ENCODE data around the gene RHBDD1.

RHBDD1 gene

DNA sequence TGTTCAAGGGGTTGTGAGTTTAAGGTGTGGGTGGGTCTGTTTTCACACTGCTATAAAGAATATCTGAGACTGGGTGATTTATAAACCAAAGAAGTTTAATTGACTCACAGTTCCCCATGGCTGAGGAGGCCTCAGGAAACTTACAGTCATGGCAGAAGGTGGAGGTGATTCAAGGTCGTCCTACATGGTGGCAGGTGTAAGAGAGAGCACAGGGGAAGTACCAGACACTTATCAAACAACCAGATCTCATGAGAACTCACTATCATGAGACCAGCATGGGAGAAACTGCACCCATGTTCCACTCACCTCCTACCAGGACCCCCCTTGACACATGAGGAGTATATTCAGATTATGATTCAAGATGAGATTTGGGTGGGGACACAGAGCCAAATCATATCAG lies 38.0 kb downstream of the RHBDD1 start:
- DNase-seq (ENCODE audit: low read depth, low spot score) = no peak
- H3K4me3 ChIP-seq (ENCODE audit: low read depth, low read length) = no peak overlapping the region
- POLR2A ChIA-PET = no interaction called here
- TF ChIP-seq, protein P1, sequence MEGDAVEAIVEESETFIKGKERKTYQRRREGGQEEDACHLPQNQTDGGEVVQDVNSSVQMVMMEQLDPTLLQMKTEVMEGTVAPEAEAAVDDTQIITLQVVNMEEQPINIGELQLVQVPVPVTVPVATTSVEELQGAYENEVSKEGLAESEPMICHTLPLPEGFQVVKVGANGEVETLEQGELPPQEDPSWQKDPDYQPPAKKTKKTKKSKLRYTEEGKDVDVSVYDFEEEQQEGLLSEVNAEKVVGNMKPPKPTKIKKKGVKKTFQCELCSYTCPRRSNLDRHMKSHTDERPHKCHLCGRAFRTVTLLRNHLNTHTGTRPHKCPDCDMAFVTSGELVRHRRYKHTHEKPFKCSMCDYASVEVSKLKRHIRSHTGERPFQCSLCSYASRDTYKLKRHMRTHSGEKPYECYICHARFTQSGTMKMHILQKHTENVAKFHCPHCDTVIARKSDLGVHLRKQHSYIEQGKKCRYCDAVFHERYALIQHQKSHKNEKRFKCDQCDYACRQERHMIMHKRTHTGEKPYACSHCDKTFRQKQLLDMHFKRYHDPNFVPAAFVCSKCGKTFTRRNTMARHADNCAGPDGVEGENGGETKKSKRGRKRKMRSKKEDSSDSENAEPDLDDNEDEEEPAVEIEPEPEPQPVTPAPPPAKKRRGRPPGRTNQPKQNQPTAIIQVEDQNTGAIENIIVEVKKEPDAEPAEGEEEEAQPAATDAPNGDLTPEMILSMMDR (IDR thresholded peaks at IDR 0.05; ENCODE audit: insufficient read depth, low read length, missing control alignments) = no peak
- CTCF ChIA-PET = interaction anchor here (1.2 kb wide), 1 partner anchor 9 kb away, joined by 3 read pairs; no protein-coding TSS in a partner anchor

DNA sequence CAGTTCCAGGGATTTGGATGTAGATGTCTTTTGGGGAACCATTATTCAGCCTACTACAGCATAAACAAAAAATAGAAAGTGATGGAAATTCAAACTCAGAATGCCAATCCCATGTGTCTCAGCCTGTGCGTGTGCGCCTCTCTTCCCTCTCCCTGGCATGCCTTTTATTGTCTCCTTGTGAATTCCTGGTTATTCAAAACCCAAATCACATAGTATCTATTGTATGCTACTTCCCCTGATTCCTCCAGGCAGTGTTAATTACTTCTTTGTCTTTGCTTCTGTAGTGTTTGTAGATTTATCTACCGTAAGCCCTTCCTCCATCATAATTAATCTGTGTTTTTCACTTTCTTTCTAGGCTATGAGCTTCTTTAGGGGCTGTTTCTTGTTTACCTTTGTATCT lies 38.9 kb downstream of the RHBDD1 start:
- no peak for DNase-seq (ENCODE audit: low read depth, low spot score)
- ChIA-PET POLR2A (no interaction called here), CTCF (no interaction called here)
- no peak overlapping the region for H3K4me3 ChIP-seq (ENCODE audit: low read depth, low read length)
- TF ChIP-seq, protein P1 (IDR thresholded peaks at IDR 0.05; ENCODE audit: insufficient read depth, low read length, missing control alignments) = no peak

DNA sequence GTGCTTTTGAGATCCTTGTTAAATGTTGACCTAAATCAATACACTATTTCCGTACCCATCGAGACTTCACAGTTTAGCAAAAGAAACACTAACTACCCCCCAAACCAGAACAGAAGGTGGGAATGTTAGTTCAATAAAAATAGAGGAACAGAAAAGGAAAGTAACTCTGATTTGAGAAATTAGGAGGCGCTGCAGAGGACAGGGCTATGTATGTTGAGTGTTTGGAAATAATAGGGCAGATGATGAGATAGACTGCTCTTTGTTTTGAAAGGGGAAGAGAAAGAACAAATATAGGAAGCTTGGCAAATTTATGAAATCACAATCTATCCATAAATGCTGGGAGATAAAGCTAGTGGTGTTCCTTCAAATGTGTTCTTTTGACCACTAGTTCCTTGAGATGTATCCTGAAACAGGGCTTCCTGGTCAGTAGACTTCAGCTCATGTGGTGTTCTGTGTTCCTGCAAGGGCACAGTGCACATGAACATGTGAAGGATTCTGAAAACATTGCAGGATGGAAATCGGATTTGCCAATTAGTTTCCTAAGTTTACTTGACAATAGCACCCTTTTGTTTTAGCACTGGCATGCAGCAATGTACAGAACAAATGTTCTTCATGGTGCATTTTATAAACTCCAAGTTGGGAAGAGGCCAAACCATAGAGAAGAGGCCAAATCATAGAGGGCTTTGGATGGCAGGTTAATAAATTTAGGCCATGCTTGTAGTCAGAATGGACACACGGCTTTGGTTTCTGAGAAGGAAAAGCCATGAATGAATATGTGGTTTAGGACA lies 39.8 kb downstream of the RHBDD1 start:
- ChIA-PET CTCF (no interaction called here), POLR2A (no interaction called here)
- H3K4me3 ChIP-seq (ENCODE audit: low read depth, low read length) = no peak overlapping the region
- no peak for DNase-seq (ENCODE audit: low read depth, low spot score)
- TF ChIP-seq, protein P1 (IDR thresholded peaks at IDR 0.05; ENCODE audit: insufficient read depth, low read length, missing control alignments) = no peak

DNA sequence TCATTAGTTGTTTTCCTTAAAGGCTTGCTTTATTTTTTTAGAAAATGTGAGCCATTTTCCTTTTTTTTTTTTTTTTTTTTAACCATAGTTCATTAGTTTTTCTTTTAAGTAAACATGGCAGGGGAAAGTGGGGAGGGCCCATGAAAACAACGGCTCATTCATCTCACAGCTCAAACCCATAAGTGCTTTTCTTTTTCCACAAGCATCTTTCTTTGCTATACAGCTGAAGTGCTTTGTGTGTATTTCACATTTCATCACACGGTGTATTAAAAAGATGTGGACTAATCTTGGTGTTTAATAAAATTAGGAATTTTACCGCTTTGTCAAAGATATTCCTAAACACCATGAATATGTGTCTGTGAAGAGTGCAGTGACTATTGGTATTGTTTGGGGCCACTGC lies 41.6 kb downstream of the RHBDD1 start:
- ChIA-PET POLR2A (interaction anchor here (0.7 kb wide), 1 partner anchor 9 kb away, joined by 3 read pairs; no protein-coding TSS in a partner anchor), CTCF (interaction anchor here (1.5 kb wide), 1 partner anchor 13 kb away, joined by 5 read pairs; no protein-coding TSS in a partner anchor)
- no peak for DNase-seq (ENCODE audit: low read depth, low spot score)

DNA sequence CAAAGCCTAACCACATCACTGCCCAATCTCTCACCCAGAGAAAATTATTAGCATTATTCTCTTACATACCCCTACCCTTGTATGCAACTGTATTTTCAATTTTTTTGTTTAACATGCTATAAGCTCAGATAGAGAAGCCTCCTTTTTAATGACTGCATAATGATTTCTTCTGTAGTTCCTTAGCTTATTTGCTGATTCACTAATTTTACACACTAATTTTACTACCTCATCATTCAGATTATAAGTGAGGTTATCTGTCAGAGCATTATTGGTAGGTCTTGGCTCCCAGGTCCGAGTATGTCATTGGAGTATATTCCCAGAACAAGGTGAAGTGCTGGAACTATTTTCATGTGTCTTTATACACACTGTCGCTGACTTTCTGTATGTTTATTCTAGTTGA lies 45.4 kb downstream of the RHBDD1 start:
- DNase-seq (ENCODE audit: low read depth, low spot score) = no peak
- TF ChIP-seq, protein P1 (IDR thresholded peaks at IDR 0.05; ENCODE audit: insufficient read depth, low read length, missing control alignments) = no peak
- no peak overlapping the region for H3K4me3 ChIP-seq (ENCODE audit: low read depth, low read length)
- CTCF ChIA-PET = interaction anchor here (1.1 kb wide), 1 partner anchor 14 kb away, joined by 3 read pairs; no protein-coding TSS in a partner anchor
- POLR2A ChIA-PET = no interaction called here

More for the DNA sequence above, 41.6 kb downstream of the RHBDD1 start:
- no peak overlapping the region for H3K4me3 ChIP-seq (ENCODE audit: low read depth, low read length)
- TF ChIP-seq, protein P1 (IDR thresholded peaks at IDR 0.05; ENCODE audit: insufficient read depth, low read length, missing control alignments) = no peak

DNA sequence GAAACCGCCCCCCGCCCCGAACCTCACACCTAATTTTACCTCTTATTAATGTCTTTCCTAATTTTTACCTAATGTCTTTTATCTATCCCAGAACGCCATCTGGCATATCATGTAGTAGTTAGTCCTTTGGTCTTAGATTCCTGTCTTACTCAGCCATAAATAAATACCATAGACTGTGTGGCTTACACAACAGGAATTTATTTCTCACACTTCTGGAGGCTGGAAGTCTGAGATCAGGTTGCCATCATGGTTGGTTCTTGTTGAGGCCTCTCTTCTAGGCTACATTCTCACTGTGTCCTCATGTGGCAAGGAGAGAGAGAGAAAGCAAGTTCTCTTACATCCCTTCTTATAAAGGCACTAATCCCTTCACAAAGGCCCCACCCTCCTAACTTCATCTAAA lies 46.8 kb downstream of the RHBDD1 start:
- no peak for DNase-seq (ENCODE audit: low read depth, low spot score)
- POLR2A ChIA-PET = no interaction called here

More for the DNA sequence above, 46.8 kb downstream of the RHBDD1 start:
- H3K4me3 ChIP-seq (ENCODE audit: low read depth, low read length) = no peak overlapping the region
- TF ChIP-seq, protein P1 (IDR thresholded peaks at IDR 0.05; ENCODE audit: insufficient read depth, low read length, missing control alignments) = no peak
- CTCF ChIA-PET = no interaction called here
